ENCODE results near the gene KANSL2.

DNA sequence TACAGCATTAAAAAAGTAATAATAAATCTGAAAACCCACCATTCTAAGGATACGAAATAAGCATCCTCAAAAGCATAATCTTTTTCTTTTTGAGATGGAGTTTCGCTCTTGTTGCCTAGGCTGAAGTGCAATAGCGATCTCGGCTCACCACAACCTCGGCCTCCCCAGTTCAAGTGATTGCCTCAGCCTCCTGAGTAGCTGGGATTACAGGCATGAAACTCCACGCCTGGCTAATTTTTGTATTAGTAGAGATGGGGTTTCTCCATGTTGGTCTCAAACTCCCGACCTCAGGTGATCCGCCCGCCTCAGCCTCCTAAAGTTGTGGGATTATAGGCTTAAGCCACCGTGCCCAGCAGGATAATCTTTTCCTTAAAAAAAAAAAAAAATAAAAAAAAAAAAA is 30.2 kb upstream of the KANSL2 start:
- TF ChIP-seq EZH2 (IDR thresholded peaks at IDR 0.05; ENCODE audit: borderline replicate concordance, low read length): no peak
- TF ChIP-seq, protein P1, sequence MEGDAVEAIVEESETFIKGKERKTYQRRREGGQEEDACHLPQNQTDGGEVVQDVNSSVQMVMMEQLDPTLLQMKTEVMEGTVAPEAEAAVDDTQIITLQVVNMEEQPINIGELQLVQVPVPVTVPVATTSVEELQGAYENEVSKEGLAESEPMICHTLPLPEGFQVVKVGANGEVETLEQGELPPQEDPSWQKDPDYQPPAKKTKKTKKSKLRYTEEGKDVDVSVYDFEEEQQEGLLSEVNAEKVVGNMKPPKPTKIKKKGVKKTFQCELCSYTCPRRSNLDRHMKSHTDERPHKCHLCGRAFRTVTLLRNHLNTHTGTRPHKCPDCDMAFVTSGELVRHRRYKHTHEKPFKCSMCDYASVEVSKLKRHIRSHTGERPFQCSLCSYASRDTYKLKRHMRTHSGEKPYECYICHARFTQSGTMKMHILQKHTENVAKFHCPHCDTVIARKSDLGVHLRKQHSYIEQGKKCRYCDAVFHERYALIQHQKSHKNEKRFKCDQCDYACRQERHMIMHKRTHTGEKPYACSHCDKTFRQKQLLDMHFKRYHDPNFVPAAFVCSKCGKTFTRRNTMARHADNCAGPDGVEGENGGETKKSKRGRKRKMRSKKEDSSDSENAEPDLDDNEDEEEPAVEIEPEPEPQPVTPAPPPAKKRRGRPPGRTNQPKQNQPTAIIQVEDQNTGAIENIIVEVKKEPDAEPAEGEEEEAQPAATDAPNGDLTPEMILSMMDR (IDR thresholded peaks at IDR 0.05; ENCODE audit: low read length): no peak
